K562 (cell line): ENCODE measurements around the gene SLC3A2. TPM values are rescaled to one million over a fixed set of nuclear protein-coding genes. Genes with fewer than 3 reads are reported as not detected.

ENCODE experiments used
- ELF4 ChIP-seq: fragments of 450-650 bp; formaldehyde crosslinking; IDR thresholded peaks from 2 replicates; pipeline ENCODE4 v1.4.0; 2022; ENCODE audit warnings: missing genetic modification characterization
- KAT2B ChIP-seq: IDR thresholded peaks from one replicate; pipeline ENCODE4 v1.6.1; 2012; ENCODE audit warnings: low read depth, mild to moderate bottlenecking, control low read depth, inconsistent platforms, low read length, moderate library complexity
- KDM4B ChIP-seq, 2 experiments: fragments of 450-650 bp in 1 of 2; sonication (generic) in 1 of 2; IDR thresholded peaks; 2 replicates each; pipeline ENCODE4 v1.6.1; 2016 to 2017; ENCODE audit warnings: borderline replicate concordance in 2 of 2, antibody characterized with exemption in 1 of 2, low read depth in 1 of 2, mild to moderate bottlenecking in 1 of 2
- MAFK ChIP-seq: IDR thresholded peaks from 2 replicates; pipeline ENCODE4 v1.6.1; 2011; ENCODE audit warnings: low read length, improper control_type of control experiment
- MEF2A ChIP-seq: IDR thresholded peaks from 2 replicates; pipeline ENCODE4 v1.6.1; 2011; ENCODE audit warnings: low read depth, mild to moderate bottlenecking, low read length, moderate library complexity; ENCODE audit not compliant: control insufficient read depth
- PHF21A ChIP-seq: fragments of 450-650 bp; IDR thresholded peaks from 2 replicates; pipeline ENCODE4 v1.6.1; 2017; ENCODE audit warnings: low read depth, borderline replicate concordance
- POLR2H ChIP-seq: IDR thresholded peaks from 2 replicates; pipeline ENCODE4 v1.6.1; 2016; ENCODE audit warnings: missing genetic modification characterization, low read depth, mild to moderate bottlenecking, control low read depth, missing compliant biosample characterization, moderate library complexity
- U2AF1 ChIP-seq: fragments of 200-400 bp; formaldehyde crosslinking; optimal IDR thresholded peaks from 2 replicates; pipeline ENCODE3; 2017; ENCODE audit warnings: mild to moderate bottlenecking, low read depth, low read length, moderate library complexity
- ZNF318 ChIP-seq, 2 experiments: fragments of 450-650 bp; IDR thresholded peaks; 2 replicates each; pipeline ENCODE4 v1.6.1; 2016; ENCODE audit warnings: mild to moderate bottlenecking in 2 of 2, borderline replicate concordance in 1 of 2, low read depth in 1 of 2, moderate library complexity in 1 of 2
- ZNF407 ChIP-seq: fragments of 450-650 bp; IDR thresholded peaks from 2 replicates; pipeline ENCODE4 v1.6.1; 2016; ENCODE audit warnings: low read depth
- polyA plus RNA-seq, 8 experiments: library from polyadenylated mRNA; depleted of rRNA in 4 of 8; stranded (reverse) in 5 of 8; unstranded in 3 of 8; fragments of >200 nt; fragmentation: Nextera tagmentation in 2 of 8; fragmentation: Illumina TruSeq in 1 of 8; extraction: Ambion mirVana in 2 of 8; extraction: Trizol in 1 of 8; gene quantifications; 2 replicates each; pipeline versions ENCODE4 v1.2.1 to v1.2.3, GENCODE V29; 2011 to 2014; ENCODE audit warnings: inconsistent platforms in 1 of 8, missing spikeins in 1 of 8
- total RNA-seq, 7 experiments: library from RNA; depleted of rRNA in 6 of 7; stranded (reverse); fragments of >200 nt in 6 of 7; fragmentation: Illumina TruSeq in 2 of 7; extraction: Trizol in 2 of 7; gene quantifications; 2 replicates each; pipeline versions ENCODE4 v1.2.1 to v1.2.3, GENCODE V29; 2011 to 2021; ENCODE audit warnings: low replicate concordance in 1 of 7

SLC3A2 gene
- total and polyA plus RNA-seq, 9 of the 15 experiments (the other 6 are each of a cell fraction or from before 2014, with no cell fraction given): 20.0 to 296 (median 214) TPM

GRCh38 chr11:62831520-62832335 is 49.0 kb upstream of the SLC3A2 start, which contains the start of gene STX5 (continued):
- TF ChIP-seq ZNF407 (no peak), ELF4 (peak; percentile 87), PHF21A (no peak), POLR2H (tag) (peak; percentile 87), MEF2A (no peak), MAFK (no peak), KAT2B (no peak), U2AF1 (no peak), ZNF318 (IDR thresholded peaks at IDR 0.05; ENCODE audit: borderline replicate concordance in 1 of 2, low read depth in 1 of 2) (peak in 1 of 2 experiments; percentile 21; a peak in 1 of 4 replicates), KDM4B (IDR thresholded peaks at IDR 0.05; ENCODE audit: borderline replicate concordance in 2 of 2, low read depth in 1 of 2) (no peak; a peak in 1 of 4 replicates)
